GM21381 (cell line): ENCODE results near the gene SCARB1.

Experiments
- ATAC-seq: cut with Tn5 transposase; IDR thresholded peaks from one replicate; pipeline ENCODE4 v1.9.1; 2021; ENCODE audit warnings: mild to moderate bottlenecking, moderate library complexity; ENCODE audit not compliant: unreplicated experiment

SCARB1 gene

DNA sequence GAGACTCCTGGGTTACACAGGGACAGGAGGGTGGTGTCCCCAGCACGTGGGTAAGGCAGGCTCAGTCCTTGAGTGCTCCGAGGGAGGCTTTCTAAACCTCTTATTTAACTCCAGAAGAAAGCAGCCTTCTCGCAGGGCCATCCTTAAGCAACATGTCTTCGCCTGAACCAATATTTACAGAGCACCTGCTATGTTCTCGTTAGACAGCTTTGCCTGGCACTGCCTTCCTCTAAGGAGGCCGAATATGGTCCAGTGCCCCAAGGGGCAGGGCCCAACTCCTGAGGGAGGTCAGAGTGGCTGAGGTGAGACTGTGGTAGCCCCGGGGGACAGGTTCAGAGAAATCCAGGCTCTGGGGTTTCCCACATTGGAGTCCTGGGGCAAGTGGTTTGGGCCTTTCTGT is 2.1 kb upstream of the SCARB1 start:
- no peak for ATAC-seq

DNA sequence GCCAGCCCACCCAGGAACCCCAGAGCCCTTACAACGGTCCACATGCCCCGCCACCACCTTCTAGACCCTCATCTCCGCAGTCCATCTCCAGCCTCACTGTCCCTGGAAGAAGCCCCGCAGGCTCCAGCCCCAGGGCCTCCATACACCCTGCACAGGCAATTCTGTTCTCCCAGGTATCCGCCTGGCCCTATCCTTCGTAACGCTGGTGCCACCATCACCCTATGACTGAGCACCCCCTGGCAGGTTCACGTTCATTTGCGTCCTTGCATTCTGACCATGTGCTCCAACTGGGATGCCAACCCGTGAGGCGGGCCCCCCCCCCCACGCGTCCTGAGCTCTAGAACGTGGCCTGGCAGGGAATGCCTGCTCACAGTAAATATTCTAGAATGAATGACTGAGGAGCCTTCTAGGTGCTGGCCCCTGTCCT is 675 bp upstream of the SCARB1 start:
- ATAC-seq: no peak

DNA sequence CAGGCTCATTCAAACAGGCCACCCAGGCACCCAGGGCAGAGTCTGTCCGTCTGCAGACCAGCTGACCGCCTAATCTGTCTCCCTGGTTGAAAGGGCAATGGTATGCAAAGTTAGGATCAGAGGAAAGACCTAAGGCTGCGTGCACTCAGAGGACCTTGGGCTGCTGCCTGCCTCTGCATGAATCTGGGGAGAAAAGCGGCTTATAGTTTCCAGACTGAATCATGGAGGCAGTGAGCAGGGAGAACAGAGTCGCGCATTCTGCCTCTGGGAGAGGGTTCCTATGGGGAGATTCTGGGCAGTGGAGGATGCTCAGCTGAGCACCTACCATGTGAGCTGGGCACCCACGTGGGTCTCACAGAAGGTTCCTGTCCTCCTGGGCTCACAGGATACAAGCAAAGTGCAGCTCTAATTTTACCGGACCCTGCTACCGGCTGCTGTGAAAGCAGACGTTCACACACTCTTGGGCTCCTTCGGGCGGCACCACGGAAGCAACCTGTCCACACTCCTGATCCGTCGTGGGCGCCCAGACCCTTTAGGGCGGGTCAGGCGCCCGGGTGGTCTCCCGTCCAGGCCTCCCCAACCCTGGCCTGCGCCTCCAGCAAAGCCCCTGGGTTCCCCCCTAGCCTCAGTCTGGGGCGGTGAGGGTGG is 772 bp downstream of the SCARB1 start:
- ATAC-seq: peak; percentile 20

DNA sequence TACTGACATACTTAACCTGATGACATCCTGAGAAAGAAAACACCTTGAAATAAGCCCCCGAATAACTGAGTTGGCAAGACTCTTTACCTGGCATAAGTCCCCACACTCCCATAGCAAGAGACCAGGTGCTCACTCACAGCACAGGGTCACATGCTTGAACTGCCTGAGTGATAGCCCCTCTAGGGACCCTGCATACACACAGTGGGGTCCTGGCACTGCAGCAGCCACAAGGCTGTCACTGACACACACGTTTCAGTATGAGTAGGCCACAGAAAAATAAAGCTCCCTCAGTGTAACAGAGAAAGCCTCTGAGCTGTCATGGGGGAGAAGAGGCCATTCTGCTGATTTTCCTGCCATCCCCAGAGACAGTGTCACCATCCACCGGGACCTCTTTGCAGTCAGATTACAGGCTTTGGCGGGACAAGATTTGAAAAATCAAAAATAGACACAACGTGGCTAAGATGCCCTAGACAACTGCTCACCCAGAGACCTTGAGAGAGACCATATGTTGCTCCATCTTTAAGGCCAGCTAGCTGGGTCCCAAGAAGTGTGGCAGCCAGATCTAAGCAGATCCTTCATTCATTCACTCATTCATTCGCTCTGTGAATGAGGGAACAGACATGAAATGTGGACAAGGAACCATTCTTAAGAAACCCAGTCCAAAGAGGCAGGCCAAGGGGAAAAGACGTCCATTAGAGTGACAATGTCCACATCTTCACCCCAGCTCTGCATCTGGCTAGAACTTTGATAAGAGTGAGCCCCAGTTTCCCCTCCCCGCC is 1.6 kb downstream of the SCARB1 start:
- ATAC-seq: no peak

DNA sequence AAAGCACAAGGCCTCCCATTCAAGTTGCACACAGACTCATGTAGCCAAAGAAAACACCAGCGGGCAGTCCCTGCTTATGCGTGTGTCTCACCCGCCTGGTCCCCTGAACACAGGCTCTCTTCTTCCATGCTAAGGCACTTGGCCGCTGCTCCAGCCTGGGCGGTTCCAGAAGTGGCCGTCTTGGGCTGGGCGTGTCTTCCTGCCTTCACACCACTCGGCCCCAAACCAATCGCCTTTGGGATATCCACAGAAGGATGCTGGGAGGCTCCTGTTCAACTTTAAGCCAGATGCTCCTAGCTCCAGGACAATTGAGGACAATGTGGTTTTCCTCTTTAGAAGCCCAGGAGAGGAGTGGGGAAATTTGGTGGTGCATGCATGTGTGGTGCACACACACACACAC is 2.2 kb downstream of the SCARB1 start:
- ATAC-seq: no peak

DNA sequence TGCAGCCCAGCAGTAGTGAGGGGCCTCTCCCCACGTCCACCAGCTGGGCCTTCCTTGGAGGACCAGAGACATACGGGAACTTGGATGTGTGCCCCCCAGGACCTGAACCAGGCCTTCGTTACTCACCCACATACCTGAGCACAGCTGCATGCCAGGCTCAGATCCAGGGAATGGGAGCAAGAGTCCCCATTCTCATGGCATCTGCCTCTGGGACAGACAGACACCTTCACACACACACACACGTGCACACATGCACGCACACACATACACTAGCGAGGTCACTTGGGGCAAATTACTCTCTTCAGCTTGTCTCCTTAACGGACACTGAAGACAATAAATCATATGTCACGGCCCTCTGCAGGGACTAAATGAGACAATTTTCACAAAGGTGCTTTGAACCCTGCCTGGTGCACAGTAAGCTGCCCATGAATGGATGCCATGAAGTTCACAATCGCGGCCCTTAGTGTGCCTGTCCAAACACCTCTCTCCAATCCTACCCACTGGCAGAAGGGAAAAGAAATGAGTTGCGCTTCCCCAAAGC is 5.7 kb downstream of the SCARB1 start:
- ATAC-seq: no peak

DNA sequence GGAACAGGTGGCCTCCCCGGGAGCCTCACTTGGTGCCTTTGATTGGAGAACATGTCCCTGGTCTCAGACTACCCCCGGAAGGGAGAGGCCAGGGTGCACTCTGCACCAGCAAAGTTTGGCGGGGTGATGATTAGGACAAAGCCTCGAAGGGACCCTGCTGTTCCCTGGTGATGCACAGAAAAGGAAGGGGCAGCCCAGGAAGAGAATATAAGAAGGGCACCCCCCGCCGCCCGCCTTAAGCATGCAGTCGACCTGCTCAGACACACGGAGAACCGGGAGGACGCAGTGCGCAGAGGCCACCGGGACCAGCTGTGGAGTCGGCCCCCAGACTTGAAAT is 6.9 kb downstream of the SCARB1 start:
- ATAC-seq: no peak

DNA sequence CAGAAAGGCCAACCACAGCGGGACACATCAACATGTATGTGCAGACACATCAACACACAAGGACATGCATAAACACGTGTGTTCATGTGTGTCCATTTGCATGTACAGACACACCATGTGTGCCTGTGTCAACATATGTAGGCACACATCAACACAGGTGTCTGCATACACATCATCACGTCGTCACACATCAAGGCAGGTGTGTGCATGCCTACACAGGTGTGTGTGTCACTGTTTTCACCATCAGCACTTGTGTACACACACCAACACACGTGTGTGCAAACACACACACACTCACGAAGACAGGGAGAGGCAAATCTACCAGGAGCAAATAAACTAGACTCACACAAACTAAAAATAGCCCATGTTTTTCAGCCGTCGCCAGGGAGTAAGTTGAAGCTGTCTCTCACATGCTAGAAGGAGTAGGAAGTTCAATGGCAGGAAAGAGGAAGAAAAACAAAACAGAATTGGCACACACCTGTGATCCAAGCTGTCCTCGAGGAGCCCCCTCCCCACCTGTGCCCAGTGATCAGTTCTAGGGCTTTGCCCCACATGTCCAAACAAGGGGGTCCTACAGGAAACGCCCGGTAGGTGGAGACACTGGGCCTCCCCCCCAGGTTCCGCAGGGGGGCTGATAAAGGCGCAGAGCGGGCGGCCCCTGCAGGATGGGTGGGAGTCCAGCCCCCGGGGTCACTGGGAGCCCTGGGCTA is 7.4 kb downstream of the SCARB1 start:
- no peak for ATAC-seq

DNA sequence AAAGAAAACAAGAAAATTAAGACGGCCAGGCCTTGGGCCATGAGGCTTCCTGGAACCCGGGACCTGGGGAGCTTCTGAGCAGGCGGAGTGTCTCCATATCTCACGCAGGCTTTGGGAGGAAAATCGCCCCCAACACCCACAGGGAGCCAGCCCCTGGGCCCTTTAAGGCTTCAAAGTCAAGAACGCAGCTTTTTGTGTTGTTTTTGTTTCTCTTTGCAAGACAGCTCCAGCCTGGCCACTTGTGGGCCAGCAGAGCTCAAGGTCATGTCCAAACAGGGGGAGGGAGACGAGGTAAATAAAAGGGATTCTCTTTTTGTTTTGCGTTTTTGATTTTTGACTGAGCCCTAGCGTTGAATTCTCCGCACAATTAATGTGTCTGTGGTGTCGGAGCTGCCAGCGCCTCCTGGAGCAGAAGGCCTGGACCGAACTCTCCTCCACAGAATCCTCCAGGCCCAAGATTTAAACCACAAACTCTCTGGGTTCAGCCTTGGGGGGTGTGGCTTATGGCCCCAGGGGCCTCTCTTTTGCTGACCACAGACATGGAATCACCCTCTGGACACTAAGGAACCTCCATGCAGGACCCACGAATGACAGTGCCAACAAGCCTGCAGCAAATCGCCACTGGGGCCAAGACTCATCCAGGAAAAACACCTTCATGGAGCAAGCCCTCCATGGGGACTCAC is 8.2 kb downstream of the SCARB1 start:
- ATAC-seq: no peak

DNA sequence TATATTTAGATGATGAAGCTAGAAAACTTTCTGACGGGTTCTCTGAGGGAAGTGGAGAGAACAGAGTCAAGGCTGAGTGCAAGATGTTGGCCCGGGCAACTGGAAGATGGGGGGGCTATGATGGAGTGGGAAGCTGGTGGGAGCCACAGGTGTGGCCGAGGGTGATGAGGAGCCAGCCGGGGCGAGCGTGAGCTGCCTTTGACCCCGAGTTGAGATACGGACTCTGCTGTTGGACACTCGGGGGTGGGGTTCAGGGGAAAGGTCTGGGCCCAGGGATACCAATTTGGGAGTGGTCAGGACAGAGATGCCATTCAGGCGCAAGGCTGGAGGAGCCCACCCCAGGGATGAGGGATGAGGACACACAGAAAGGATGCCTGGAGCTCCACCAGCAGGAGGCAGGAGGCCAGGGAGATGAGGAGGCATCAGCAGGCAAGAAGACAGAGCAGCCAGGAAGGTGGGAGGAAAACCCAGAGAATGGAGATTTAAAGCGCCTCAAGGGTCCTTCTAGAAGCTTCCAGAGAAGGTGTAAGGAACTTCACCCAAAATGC is 9.0 kb downstream of the SCARB1 start:
- ATAC-seq: no peak

DNA sequence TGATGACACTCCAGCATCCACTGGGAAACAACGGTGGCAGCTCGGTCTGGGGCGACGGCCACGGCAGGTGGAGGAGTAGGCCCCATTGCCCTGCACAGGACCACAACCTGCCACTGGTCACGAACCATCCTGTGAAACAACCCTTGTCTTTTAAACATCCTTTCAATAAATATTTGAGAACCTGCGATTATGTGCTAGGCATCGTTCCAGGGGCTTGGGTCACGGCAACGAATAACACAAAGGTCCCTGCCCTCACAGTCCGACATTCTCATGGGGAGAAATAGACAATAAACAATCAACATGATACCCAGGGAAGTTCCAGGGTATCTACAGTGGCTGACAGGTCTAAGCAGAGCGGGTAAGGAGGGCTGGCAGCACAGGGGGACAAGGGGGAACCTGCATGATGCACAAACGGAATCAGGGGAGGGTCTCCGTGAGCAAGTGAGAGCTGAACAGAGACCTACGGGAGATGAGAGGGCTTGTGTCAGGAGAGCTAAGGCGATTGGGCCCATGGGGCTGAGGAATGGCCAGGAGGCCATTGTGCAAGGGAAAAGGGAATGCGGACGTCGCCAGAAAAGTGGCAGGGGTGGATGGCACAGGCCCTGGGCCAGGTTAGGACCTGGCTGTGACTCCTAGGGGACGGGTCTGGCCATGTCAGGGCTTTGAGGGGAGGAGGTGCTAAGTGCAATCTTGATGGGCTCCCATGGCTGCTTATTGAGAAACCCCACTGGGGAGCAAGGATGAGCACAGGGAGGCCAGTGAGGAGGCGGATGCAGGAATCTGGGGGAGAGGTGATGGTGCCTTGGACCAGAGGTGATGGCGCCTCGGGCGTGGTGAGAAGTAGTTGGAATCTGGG is 9.7 kb downstream of the SCARB1 start:
- no peak for ATAC-seq

DNA sequence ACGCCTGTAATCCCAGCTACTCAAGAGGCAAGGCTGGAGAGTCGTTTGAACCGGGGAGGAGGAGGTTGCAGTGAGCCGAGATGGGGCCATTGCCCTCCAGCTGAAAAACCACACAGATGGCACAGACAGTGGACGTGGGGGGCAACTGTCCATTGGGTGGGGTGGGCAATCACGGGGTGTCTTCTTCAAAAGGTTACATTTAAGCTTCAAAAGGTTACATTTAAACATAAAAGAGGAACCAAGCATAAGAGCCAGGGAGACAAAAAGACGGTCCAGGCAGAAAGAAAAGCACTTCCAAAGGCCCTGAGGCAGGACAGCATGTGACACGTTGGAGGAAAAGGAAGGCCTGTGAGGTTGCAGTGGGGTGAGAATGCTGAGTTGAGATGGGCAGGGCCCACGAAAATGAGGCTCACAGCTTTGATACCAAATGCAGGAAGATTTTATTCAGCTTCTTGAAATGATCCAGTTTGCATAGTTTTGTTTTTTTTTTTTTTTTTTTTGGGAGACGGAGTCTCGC is 10.7 kb downstream of the SCARB1 start:
- ATAC-seq: no peak

DNA sequence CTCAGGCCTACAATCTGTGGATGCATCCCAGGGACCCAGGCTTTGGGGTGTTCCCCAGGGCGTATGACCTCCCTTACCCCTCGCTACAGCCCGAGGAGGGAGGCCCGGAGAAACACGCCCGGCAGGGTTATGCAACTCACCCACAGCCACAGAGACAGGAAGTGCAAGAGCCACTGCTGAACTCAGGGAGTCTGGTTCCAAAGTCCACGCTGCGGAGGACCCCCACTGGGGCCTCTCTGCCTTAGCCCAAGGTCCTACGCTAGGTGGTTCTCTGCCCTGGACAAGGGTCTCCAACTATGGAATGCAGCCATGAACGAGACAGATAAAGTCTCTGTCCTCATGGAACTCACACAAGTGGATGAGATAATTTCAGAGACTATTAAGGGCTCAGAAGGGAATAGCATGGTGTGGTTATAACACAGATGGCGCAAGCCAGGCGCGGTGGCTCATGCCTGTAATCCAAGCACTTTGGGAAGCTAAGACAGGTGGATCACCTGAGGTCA is 11.3 kb downstream of the SCARB1 start:
- no peak for ATAC-seq

DNA sequence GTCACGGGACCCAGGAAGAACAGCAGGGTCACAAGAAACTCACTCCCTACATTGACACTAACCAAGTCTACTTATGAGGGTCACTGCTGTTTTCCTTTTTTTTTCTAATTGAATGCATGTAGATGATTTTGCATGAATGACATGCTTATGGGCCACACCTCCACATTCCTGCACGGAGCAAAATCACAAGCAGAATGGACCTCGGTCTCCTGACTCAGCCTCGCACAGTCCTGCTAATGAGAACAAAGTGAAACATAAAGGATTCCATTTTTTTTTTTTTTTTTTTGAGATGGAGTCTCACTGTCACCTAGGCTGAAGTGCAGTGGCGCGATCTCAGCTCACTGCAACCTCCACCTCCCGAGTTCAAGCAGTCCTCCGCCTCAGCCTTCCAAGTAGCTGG is 12.3 kb downstream of the SCARB1 start:
- ATAC-seq: no peak

DNA sequence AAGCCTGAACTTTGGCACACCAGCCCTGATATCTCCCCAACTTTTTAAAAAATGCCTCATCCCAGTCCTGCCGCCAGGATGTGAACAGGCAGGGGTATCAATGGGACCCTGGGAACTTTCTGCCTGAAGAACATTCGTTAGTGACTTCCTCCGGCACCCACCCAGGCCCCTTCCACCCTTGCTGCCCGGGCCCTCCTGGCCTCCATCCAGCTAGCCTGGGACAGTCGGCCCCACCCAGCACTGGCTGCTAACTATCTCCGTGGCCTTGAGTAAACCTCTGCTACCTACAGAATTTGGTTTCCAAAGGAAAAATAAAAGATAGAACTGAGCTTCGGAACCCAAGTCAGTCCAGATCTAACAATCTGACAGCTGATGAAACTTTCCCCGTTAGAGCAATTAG is 14.3 kb downstream of the SCARB1 start:
- ATAC-seq: no peak

DNA sequence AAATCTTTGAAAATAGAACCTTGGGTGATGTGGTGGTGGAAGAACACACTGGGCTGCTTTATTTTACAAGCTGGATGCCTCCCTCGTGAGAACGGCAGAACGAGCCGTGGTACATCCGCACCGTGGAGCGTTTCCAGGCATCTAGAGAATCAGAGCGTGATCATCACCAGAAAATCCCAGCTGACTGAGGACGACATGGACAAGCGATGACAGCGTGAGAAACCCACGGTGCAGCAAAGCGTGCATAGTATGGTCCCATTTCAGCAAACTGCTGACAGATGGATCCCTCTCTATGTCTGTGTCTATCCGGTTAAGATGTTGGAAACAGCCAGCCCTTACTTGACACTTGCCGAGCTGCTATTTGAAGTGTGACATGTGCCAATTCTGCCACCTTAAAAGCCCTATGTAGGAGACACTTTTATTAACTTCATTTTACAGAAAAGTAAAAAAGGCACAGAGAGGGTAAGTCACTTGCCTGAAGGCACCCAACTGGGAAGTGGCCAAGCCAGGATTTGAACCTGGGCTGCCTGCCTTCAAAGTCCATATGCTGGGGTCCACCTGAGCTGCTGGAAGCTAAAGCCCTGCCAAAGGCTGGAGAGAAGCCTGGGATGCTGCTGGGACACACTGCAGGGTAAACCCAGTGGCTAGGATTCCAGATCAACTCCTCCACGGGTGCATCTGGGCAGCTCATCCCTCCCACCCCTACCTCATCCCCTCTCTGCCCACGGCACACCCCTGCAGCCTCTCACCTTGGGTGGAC is 14.9 kb downstream of the SCARB1 start:
- no peak for ATAC-seq

DNA sequence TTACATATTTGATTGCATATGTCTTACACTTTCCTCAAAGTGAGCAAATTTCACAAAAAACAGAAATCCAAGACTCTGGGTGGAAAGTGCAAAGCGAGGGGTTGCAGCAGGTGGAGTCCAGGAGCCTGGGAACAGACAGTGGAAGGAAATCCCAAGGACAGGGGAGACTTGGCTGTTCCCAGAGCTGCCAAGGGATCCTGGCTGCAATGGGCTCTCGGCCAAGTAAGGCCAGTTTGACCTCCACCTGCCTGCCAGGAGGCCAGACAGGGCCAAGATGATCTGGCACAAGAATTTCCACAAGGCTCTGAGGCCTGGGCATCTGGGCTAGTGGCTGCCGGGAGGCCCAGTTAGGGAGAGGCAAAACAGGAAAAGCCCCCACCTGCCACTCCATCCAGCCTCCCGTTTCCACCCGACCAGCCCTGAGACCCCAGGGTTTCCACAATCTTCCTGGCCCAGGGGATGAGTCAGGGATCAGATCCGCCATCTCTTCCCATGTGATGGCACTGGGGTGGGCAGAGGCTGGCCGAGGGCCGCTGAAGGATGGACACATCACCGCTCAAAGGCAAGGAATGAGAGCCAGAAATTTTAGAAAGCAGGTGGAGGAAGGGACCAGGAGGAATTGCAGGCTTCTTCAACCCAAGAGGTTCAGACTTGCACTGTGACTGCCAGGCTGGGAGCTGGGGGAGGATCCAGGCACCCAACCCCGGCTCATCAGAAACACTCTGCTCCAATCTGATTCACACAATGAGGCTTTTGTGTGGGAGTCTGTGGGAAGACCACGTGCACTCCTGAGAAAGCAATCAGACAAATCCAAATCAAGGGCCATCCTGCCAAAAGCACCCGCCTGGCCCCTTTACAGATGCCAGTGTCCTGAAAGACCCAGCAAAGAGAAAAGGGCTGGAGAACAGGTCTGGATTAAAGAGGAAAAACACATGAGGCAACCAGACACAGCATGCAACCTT is 16.3 kb downstream of the SCARB1 start:
- ATAC-seq: no peak
